Skeletal muscle satellite cell (primary cell): ENCODE results near the gene PKD1L1.

Experiments
- H3K27me3 ChIP-seq: 2 replicates; pipeline ENCODE4 v1.7.0; 2013; ENCODE audit warnings: low read length; ENCODE audit not compliant: control insufficient read depth, insufficient read depth
- H3K36me3 ChIP-seq: 2 replicates; pipeline ENCODE4 v1.7.0; 2013; ENCODE audit warnings: mild to moderate bottlenecking, control low read depth, low read length; ENCODE audit not compliant: insufficient read depth
- H3K4me1 ChIP-seq: 2 replicates; pipeline ENCODE4 v1.7.0; 2013; ENCODE audit warnings: low read length; ENCODE audit not compliant: control insufficient read depth, insufficient read depth
- H3K4me2 ChIP-seq: 2 replicates; pipeline ENCODE4 v1.7.0; 2013; ENCODE audit warnings: mild to moderate bottlenecking, low read length
- H3K4me3 ChIP-seq: 2 replicates; pipeline ENCODE4 v1.7.0; 2013; ENCODE audit warnings: low read length
- H3K9ac ChIP-seq: 2 replicates; pipeline ENCODE4 v1.7.0; 2013; ENCODE audit warnings: mild to moderate bottlenecking, low read depth, low read length, moderate library complexity
- H3K9me3 ChIP-seq: replicated peaks from 2 replicates; pipeline ENCODE4 v1.7.0; 2013; ENCODE audit warnings: mild to moderate bottlenecking, control low read depth, low read length

Gene PKD1L1

GRCh38 chr7:47843291-47843690, 105.0 kb downstream of the PKD1L1 start:
- Histone ChIP-seq H3K27me3 (peaks cover 21% of the 10 kb centered on the region), H3K36me3 (no peaks in the 10 kb centered on the region), H3K9ac (no peak overlapping the region), H3K4me3 (no peak overlapping the region), H3K9me3 (no peaks in the 10 kb centered on the region), H3K4me2 (no peak overlapping the region), H3K4me1 (peaks cover 8% of the 10 kb centered on the region)

DNA sequence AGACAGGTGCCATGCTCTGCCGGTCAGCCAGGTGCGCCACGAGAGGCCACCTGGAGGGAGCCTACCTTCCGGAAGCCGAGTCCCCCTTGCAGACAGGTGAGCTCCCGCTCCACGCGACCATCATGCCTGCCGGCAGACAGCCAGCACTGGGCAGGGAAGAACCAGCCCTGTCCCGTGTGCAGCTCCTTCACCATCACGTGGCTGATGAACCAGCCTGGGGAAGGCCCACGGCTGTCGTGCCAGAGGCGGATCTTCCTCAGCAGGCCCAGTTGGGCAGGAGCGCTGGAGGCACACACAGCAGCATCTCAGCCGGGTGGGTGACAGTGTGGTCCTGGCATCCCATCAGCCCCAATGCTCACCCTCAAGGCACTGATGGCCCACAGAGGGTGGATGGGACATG, 108.9 kb downstream of the PKD1L1 start:
- H3K4me1 ChIP-seq, result no peaks in the 10 kb centered on the region
- H3K9ac ChIP-seq, result no peak overlapping the region
- no peaks in the 10 kb centered on the region for H3K36me3 ChIP-seq
- H3K4me2 ChIP-seq, result no peak overlapping the region
- H3K9me3 ChIP-seq, result no peaks in the 10 kb centered on the region
- H3K27me3 ChIP-seq, result peaks cover 43% of the 10 kb centered on the region
- H3K4me3 ChIP-seq, result no peak overlapping the region

- Histone ChIP-seq H3K9ac (no peak overlapping the region), H3K4me3 (no peak overlapping the region), H3K4me1 (no peaks in the 10 kb centered on the region), H3K36me3 (no peaks in the 10 kb centered on the region), H3K9me3 (no peaks in the 10 kb centered on the region), H3K27me3 (peaks cover 43% of the 10 kb centered on the region), H3K4me2 (no peak overlapping the region)
Observed at GRCh38 chr7:47837826-47838225, 110.4 kb downstream of the PKD1L1 start.

DNA sequence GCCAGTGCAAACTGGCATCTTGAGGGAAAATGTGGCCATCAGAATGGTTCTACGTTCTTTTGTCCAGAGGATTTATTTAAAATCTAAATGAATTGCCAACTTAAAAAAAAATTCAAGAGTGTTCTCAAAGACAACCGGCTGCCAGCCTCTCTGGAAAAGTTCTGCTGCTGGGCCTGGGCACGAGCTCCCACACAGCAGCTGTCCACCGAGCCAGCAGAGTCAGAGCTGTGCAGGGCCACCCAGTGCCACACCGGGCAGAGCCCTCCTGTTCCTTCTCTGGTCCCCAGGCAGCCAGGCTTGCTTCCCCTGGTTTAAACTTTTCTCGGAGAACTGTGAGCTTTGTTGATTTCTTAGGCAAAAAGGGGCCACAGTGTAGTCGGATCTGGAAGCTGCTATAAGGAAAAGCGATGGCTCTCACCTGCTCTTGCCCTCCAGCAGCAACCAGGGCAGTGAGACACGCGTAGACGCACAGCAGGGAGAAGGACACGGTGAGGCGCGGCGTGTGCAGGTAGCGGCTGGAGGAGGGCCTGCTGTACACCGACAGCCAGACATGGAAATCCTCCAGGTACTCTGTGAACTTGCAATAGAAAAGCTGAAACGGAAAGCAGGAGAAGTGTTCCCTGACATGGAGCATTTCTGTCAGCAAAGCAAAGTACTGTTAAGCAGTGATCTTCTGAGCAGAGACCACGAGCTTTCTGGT, 111.6 kb downstream of the PKD1L1 start:
- H3K9ac ChIP-seq, result no peak overlapping the region
- H3K36me3 ChIP-seq, result no peaks in the 10 kb centered on the region
- H3K4me2 ChIP-seq, result no peak overlapping the region
- no peaks in the 10 kb centered on the region for H3K9me3 ChIP-seq
- no peak overlapping the region for H3K4me3 ChIP-seq
- H3K27me3 ChIP-seq, result peaks cover 39% of the 10 kb centered on the region
- H3K4me1 ChIP-seq, result no peaks in the 10 kb centered on the region

DNA sequence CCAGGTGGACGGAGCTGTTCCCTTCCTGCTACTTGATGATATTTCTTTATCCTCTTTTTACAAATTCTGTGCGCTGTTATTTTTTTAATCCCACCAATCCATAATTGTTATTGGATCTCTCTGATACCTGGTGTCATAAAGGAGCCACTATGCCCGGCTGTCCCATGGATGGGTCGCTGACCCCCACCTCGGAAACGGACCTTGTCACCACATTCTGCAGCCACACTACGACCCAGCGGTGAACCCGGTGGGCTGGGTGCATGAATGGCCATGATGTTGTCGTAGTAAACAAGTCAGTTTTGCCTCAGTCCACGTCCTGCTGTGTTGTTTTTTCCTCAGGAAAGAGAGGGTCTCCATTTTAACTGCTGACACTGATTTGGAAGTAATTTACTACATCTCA, 112.2 kb downstream of the PKD1L1 start:
- no peaks in the 10 kb centered on the region for H3K9me3 ChIP-seq

GRCh38 chr7:47833211-47833610, 115.1 kb downstream of the PKD1L1 start:
- no peaks in the 10 kb centered on the region for H3K9me3 ChIP-seq
- H3K27me3 ChIP-seq, result peaks cover 26% of the 10 kb centered on the region
- no peaks in the 10 kb centered on the region for H3K4me1 ChIP-seq
- H3K4me3 ChIP-seq, result no peak overlapping the region
- no peaks in the 10 kb centered on the region for H3K36me3 ChIP-seq
- H3K4me2 ChIP-seq, result no peak overlapping the region
- H3K9ac ChIP-seq, result no peak overlapping the region

More for the DNA sequence above, 112.2 kb downstream of the PKD1L1 start:
- no peak overlapping the region for H3K9ac ChIP-seq
- H3K4me1 ChIP-seq, result no peaks in the 10 kb centered on the region
- no peak overlapping the region for H3K4me2 ChIP-seq
- H3K4me3 ChIP-seq, result no peak overlapping the region
- no peaks in the 10 kb centered on the region for H3K36me3 ChIP-seq
- H3K27me3 ChIP-seq, result peaks cover 34% of the 10 kb centered on the region

DNA sequence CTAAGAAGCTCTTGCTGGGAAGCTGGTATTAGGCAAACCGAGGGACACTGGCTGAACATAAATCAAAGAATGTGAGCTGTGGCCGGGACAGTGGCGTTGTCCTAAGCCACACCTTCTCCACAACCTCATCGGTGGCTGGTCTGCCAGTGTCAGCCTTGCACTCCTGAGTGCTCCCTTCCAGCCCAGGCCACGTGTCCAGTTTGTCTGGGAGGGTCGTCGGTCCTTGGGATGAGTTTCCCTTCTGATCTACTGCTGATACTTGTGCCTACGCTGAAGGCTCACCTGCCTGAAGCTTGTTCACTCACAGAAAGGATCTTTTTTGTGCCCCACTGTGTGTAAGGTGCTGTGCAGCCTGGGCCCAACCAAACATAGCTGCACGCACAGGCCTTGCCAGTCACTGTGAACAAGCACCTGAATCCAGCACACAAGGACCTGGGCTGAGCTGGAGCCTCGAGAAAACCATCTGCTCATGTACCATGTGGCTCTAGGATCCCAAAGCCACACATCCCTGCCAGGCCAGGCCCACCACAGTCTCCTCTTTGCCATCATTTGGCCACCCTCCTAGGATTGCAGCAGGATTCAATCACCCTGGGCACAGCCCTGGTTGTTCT, 116.1 kb downstream of the PKD1L1 start:
- H3K4me1 ChIP-seq, result no peaks in the 10 kb centered on the region
- peaks cover 24% of the 10 kb centered on the region for H3K27me3 ChIP-seq

DNA sequence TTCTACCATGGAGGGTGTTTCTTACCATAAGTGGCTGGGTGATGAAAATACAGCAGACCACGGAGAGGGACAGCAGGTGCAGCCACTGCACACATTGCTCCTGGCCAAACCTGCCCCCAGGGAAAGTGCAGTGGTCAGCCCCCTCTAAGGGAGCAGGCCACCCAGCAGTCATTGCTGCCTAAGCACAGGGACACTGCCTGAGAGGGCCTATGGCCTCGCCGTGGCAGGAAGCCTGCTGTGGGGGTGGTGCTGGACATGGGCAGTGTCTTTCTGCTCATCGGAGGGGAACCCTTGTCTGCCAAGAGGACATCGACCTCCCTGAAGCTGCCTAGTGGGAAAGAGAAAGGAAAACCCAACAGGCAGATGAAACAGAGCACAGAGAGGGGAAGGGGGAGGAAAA, 118.3 kb downstream of the PKD1L1 start:
- H3K4me2 ChIP-seq, result no peak overlapping the region
- H3K9me3 ChIP-seq, result no peaks in the 10 kb centered on the region
- no peak overlapping the region for H3K9ac ChIP-seq
- H3K36me3 ChIP-seq, result no peaks in the 10 kb centered on the region
- H3K4me1 ChIP-seq, result no peaks in the 10 kb centered on the region
- no peak overlapping the region for H3K4me3 ChIP-seq
- peaks cover 8% of the 10 kb centered on the region for H3K27me3 ChIP-seq

More for the DNA sequence above, 116.1 kb downstream of the PKD1L1 start:
- no peak overlapping the region for H3K4me3 ChIP-seq
- no peak overlapping the region for H3K9ac ChIP-seq
- no peaks in the 10 kb centered on the region for H3K36me3 ChIP-seq
- no peaks in the 10 kb centered on the region for H3K9me3 ChIP-seq
- no peak overlapping the region for H3K4me2 ChIP-seq

- Histone ChIP-seq H3K9ac (no peak overlapping the region), H3K4me1 (no peaks in the 10 kb centered on the region), H3K36me3 (no peaks in the 10 kb centered on the region), H3K4me2 (no peak overlapping the region), H3K27me3 (peaks cover 8% of the 10 kb centered on the region), H3K9me3 (no peaks in the 10 kb centered on the region), H3K4me3 (no peak overlapping the region)
Observed at GRCh38 chr7:47827871-47828270, 120.4 kb downstream of the PKD1L1 start.

DNA sequence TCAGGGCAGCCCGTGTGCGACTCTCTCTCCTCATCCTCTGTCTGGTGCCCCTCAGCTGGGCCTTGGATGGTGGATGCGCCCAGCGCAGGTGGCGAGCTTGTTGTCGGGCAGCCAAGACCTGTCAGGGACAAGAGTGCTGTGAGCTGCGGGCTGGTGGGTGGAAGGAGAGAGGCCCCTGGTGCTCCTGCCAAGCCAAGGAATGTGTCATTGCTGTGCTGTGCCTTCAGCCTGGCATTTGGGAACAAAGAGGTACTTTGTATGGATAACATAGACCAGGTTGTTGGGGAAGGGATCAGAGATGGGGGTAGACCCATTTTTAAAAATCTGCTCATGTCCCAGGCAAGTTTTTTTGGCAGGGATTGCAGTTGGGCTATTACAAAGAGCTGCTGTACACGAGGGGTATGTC, 120.9 kb downstream of the PKD1L1 start:
- H3K27me3 ChIP-seq, result peaks cover 6% of the 10 kb centered on the region
- H3K36me3 ChIP-seq, result no peaks in the 10 kb centered on the region
- H3K4me1 ChIP-seq, result no peaks in the 10 kb centered on the region

GRCh38 chr7:47826754-47827153, 121.5 kb downstream of the PKD1L1 start:
- no peak overlapping the region for H3K4me3 ChIP-seq
- H3K9ac ChIP-seq, result no peak overlapping the region
- H3K4me1 ChIP-seq, result no peaks in the 10 kb centered on the region
- no peaks in the 10 kb centered on the region for H3K36me3 ChIP-seq
- H3K27me3 ChIP-seq, result peaks cover 4% of the 10 kb centered on the region
- H3K4me2 ChIP-seq, result no peak overlapping the region
- H3K9me3 ChIP-seq, result no peaks in the 10 kb centered on the region

More for the DNA sequence above, 120.9 kb downstream of the PKD1L1 start:
- Histone ChIP-seq H3K4me3 (no peak overlapping the region), H3K9ac (no peak overlapping the region), H3K9me3 (no peaks in the 10 kb centered on the region), H3K4me2 (no peak overlapping the region)

GRCh38 chr7:47819607-47819920, 128.7 kb downstream of the PKD1L1 start:
- Histone ChIP-seq H3K9ac (no peak overlapping the region), H3K9me3 (no peaks in the 10 kb centered on the region), H3K36me3 (no peaks in the 10 kb centered on the region), H3K4me2 (no peak overlapping the region), H3K27me3 (no peaks in the 10 kb centered on the region), H3K4me1 (peaks cover 15% of the 10 kb centered on the region), H3K4me3 (no peak overlapping the region)
